Activated CD8-positive, alpha-beta T cell treated with anti-CD3 and anti-CD28 coated beads, Interleukin-2, amount 10 ng/mL, durations not matched to agents 7 days and 5 days (primary cell): Measurements from ENCODE around the gene CEP128. TPM values are rescaled to one million over a fixed set of nuclear protein-coding genes. Genes with fewer than 3 reads are reported as not detected.

Experiments used
- ATAC-seq: fragments of 150-1000 bp; cut with Tn5 transposase; one replicate; pipeline ENCODE4 v1.10.0; 2021; ENCODE audit warnings: moderate library complexity
- CTCF ChIA-PET: fragments of 350-600 bp; sonication (Branson Sonifier 250); formaldehyde crosslinking; loops from one replicate; lab custom pipeline; 2021; ENCODE audit warnings: antibody characterized with exemption; lab: Charles Lee
- POLR2A ChIA-PET: fragments of 350-600 bp; sonication (Branson Sonifier 250); formaldehyde crosslinking; loops from one replicate; lab custom pipeline; 2021; ENCODE audit warnings: antibody characterized with exemption; lab: Charles Lee
- DNase-seq: peaks from one replicate; pipeline ENCODE4 v3.0.0-alpha.2; 2020
- H3K27ac Mint-ChIP-seq: one replicate; pipeline ENCODE4 v1.8.0; 2021; ENCODE audit warnings: mild to moderate bottlenecking, mixed read lengths
- H3K27me3 Mint-ChIP-seq: one replicate; pipeline ENCODE4 v1.8.0; 2021; ENCODE audit warnings: low read depth, mixed read lengths
- H3K36me3 Mint-ChIP-seq: one replicate; pipeline ENCODE4 v1.8.0; 2021; ENCODE audit warnings: low read depth, mixed read lengths
- H3K4me1 Mint-ChIP-seq: one replicate; pipeline ENCODE4 v1.8.0; 2021; ENCODE audit warnings: low read depth, mixed read lengths
- H3K4me3 Mint-ChIP-seq: one replicate; pipeline ENCODE4 v1.8.0; 2021; ENCODE audit warnings: mild to moderate bottlenecking, mixed read lengths
- H3K9me3 Mint-ChIP-seq: one replicate; pipeline ENCODE4 v1.8.0; 2022; ENCODE audit warnings: mixed read lengths; ENCODE audit not compliant: insufficient read depth
- total RNA-seq, 2 experiments: library from RNA; stranded (reverse); gene quantifications; one replicate each; pipeline ENCODE4 v1.2.3, GENCODE V29; 2021

Gene CEP128
- total RNA-seq, 2 experiments from 2014 or later = 32.9 to 35.8 TPM

- Mint-ChIP-seq H3K4me1 (no peaks in the 10 kb centered on the region), H3K27me3 (no peaks in the 10 kb centered on the region), H3K36me3 (no peaks in the 10 kb centered on the region), H3K4me3 (no peak overlapping the region), H3K27ac (no peak overlapping the region), H3K9me3 (peaks cover 8% of the 10 kb centered on the region)
- ChIA-PET CTCF (no interaction called here), POLR2A (interaction anchor here (0.6 kb wide), 1 partner anchor 285 kb away, joined by 4 read pairs; no protein-coding TSS in a partner anchor)
- no peak for ATAC-seq
- no peak for DNase-seq
Observed at GRCh38 chr14:80536456-80536855, 405.1 kb downstream of the CEP128 start.

- ChIA-PET CTCF (no interaction called here), POLR2A (no interaction called here)
- Mint-ChIP-seq H3K36me3 (no peaks in the 10 kb centered on the region), H3K27ac (no peak overlapping the region), H3K4me1 (no peaks in the 10 kb centered on the region), H3K9me3 (peaks cover 1% of the 10 kb centered on the region), H3K27me3 (no peaks in the 10 kb centered on the region), H3K4me3 (no peak overlapping the region)
- DNase-seq (no peak), ATAC-seq (no peak)
Observed at GRCh38 chr14:80535171-80535570, 406.4 kb downstream of the CEP128 start.

GRCh38 chr14:80523518-80524117 lies 417.9 kb downstream of the CEP128 start:
- POLR2A ChIA-PET = no interaction called here
- ATAC-seq = no peak
- H3K27me3 Mint-ChIP-seq = no peaks in the 10 kb centered on the region
- H3K27ac Mint-ChIP-seq = no peak overlapping the region
- H3K4me3 Mint-ChIP-seq = no peak overlapping the region
- CTCF ChIA-PET = no interaction called here
- H3K4me1 Mint-ChIP-seq = peaks cover 2% of the 10 kb centered on the region
- H3K36me3 Mint-ChIP-seq = peaks cover 27% of the 10 kb centered on the region
- no peak for DNase-seq
- no peaks in the 10 kb centered on the region for H3K9me3 Mint-ChIP-seq

- no peaks in the 10 kb centered on the region for H3K9me3 Mint-ChIP-seq
- POLR2A ChIA-PET = interaction anchor here (0.6 kb wide), 1 partner anchor 23 kb away, joined by 3 read pairs; no protein-coding TSS in a partner anchor
- no peak overlapping the region for H3K27ac Mint-ChIP-seq
- no peaks in the 10 kb centered on the region for H3K27me3 Mint-ChIP-seq
- no peak for ATAC-seq
- peaks cover 30% of the 10 kb centered on the region for H3K36me3 Mint-ChIP-seq
- H3K4me1 Mint-ChIP-seq = peaks cover 2% of the 10 kb centered on the region
- no peak overlapping the region for H3K4me3 Mint-ChIP-seq
- CTCF ChIA-PET = no interaction called here
- no peak for DNase-seq
Observed at GRCh38 chr14:80522936-80523335, 418.6 kb downstream of the CEP128 start.

- ChIA-PET POLR2A (no interaction called here), CTCF (no interaction called here)
- H3K36me3 Mint-ChIP-seq = peaks cover 35% of the 10 kb centered on the region
- ATAC-seq = no peak
- no peak overlapping the region for H3K27ac Mint-ChIP-seq
- H3K4me3 Mint-ChIP-seq = no peak overlapping the region
- H3K4me1 Mint-ChIP-seq = peaks cover 2% of the 10 kb centered on the region
- DNase-seq = no peak
- no peaks in the 10 kb centered on the region for H3K9me3 Mint-ChIP-seq
- no peaks in the 10 kb centered on the region for H3K27me3 Mint-ChIP-seq
Observed at GRCh38 chr14:80522411-80522810, 419.1 kb downstream of the CEP128 start.

- H3K27me3 Mint-ChIP-seq = no peaks in the 10 kb centered on the region
- H3K4me3 Mint-ChIP-seq = no peak overlapping the region
Observed at GRCh38 chr14:80521456-80521855, 420.1 kb downstream of the CEP128 start.

GRCh38 chr14:80519002-80519401 lies 422.5 kb downstream of the CEP128 start:
- ATAC-seq (no peak), DNase-seq (no peak)
- no peak overlapping the region for H3K4me3 Mint-ChIP-seq
- ChIA-PET POLR2A (interaction anchor here (1.1 kb wide), 1 partner anchor 1791 kb away, joined by 3 read pairs; no protein-coding TSS in a partner anchor), CTCF (no interaction called here)
- no peaks in the 10 kb centered on the region for H3K27me3 Mint-ChIP-seq
- H3K36me3 Mint-ChIP-seq = peaks cover 31% of the 10 kb centered on the region
- H3K27ac Mint-ChIP-seq = no peak overlapping the region
- no peaks in the 10 kb centered on the region for H3K9me3 Mint-ChIP-seq
- peaks cover 2% of the 10 kb centered on the region for H3K4me1 Mint-ChIP-seq

More at GRCh38 chr14:80521456-80521855, 420.1 kb downstream of the CEP128 start:
- peaks cover 2% of the 10 kb centered on the region for H3K4me1 Mint-ChIP-seq
- H3K36me3 Mint-ChIP-seq = peaks cover 39% of the 10 kb centered on the region
- DNase-seq = no peak
- H3K27ac Mint-ChIP-seq = no peak overlapping the region
- CTCF ChIA-PET = no interaction called here
- H3K9me3 Mint-ChIP-seq = no peaks in the 10 kb centered on the region
- ATAC-seq = no peak
- POLR2A ChIA-PET = no interaction called here

- Mint-ChIP-seq H3K4me1 (no peaks in the 10 kb centered on the region), H3K9me3 (no peaks in the 10 kb centered on the region), H3K4me3 (no peak overlapping the region), H3K27ac (no peak overlapping the region), H3K27me3 (no peaks in the 10 kb centered on the region), H3K36me3 (peaks cover 27% of the 10 kb centered on the region)
- ChIA-PET POLR2A (interaction anchor here (1.1 kb wide), 1 partner anchor 1790 kb away, joined by 3 read pairs; no protein-coding TSS in a partner anchor), CTCF (no interaction called here)
- ATAC-seq (no peak), DNase-seq (no peak)
Observed at GRCh38 chr14:80518173-80518572, 423.4 kb downstream of the CEP128 start.

- POLR2A ChIA-PET = no interaction called here
- DNase-seq (no peak), ATAC-seq (no peak)
- Mint-ChIP-seq H3K27me3 (no peaks in the 10 kb centered on the region), H3K9me3 (peaks cover 3% of the 10 kb centered on the region), H3K36me3 (peaks cover 2% of the 10 kb centered on the region), H3K4me3 (no peak overlapping the region), H3K4me1 (no peaks in the 10 kb centered on the region), H3K27ac (no peak overlapping the region)
- CTCF ChIA-PET = no interaction called here
Observed at GRCh38 chr14:80507292-80507869, 434.2 kb downstream of the CEP128 start.

GRCh38 chr14:80504781-80505180 lies 436.8 kb downstream of the CEP128 start:
- Mint-ChIP-seq H3K27me3 (no peaks in the 10 kb centered on the region), H3K36me3 (peaks cover 7% of the 10 kb centered on the region), H3K4me1 (no peaks in the 10 kb centered on the region), H3K27ac (no peak overlapping the region), H3K9me3 (no peaks in the 10 kb centered on the region), H3K4me3 (no peak overlapping the region)
- DNase-seq (no peak), ATAC-seq (no peak)
- ChIA-PET POLR2A (no interaction called here), CTCF (no interaction called here)

GRCh38 chr14:80498533-80498932 lies 443.0 kb downstream of the CEP128 start:
- Mint-ChIP-seq H3K4me1 (no peaks in the 10 kb centered on the region), H3K27ac (no peak overlapping the region), H3K4me3 (no peak overlapping the region), H3K36me3 (peaks cover 5% of the 10 kb centered on the region), H3K27me3 (no peaks in the 10 kb centered on the region), H3K9me3 (no peaks in the 10 kb centered on the region)
- no peak for DNase-seq
- ChIA-PET CTCF (no interaction called here), POLR2A (no interaction called here)
- ATAC-seq = no peak

GRCh38 chr14:80496090-80496489 lies 445.4 kb downstream of the CEP128 start:
- H3K27ac Mint-ChIP-seq = no peak overlapping the region
- H3K27me3 Mint-ChIP-seq = no peaks in the 10 kb centered on the region
- no peak overlapping the region for H3K4me3 Mint-ChIP-seq
- no peak for ATAC-seq
- ChIA-PET POLR2A (no interaction called here), CTCF (no interaction called here)
- no peaks in the 10 kb centered on the region for H3K9me3 Mint-ChIP-seq
- no peak for DNase-seq
- peaks cover 1% of the 10 kb centered on the region for H3K36me3 Mint-ChIP-seq
- peaks cover 8% of the 10 kb centered on the region for H3K4me1 Mint-ChIP-seq
